NCI-H446 (cell line): ENCODE results near the gene ARID5A.
"Not testable (repeated sequence)": the region's sequence is repeated elsewhere in the genome, so short reads cannot be mapped to it uniquely, and the experiment has no call there.

Experiments used
- DNase-seq, 2 experiments: peaks; one replicate each; lab custom pipeline; 2025; lab: John Stamatoyannopoulos, UW

Gene ARID5A

GRCh38 chr2:96536445-96537065 lies at the start of gene ARID5A:
Gene ARID5A, plus strand, starts transcription at chr2:96536752. Its CDS starts 75 bp downstream, at chr2:96536827.
- peak; percentile 49 to 91 for DNase-seq

GRCh38 chr2:96489261-96489660 lies 47.3 kb upstream of the ARID5A start:
- DNase-seq, result no peak

- no peak for DNase-seq
These were observed 46.9 kb upstream of the ARID5A start for GRCh38 chr2:96489663-96490062.

DNA sequence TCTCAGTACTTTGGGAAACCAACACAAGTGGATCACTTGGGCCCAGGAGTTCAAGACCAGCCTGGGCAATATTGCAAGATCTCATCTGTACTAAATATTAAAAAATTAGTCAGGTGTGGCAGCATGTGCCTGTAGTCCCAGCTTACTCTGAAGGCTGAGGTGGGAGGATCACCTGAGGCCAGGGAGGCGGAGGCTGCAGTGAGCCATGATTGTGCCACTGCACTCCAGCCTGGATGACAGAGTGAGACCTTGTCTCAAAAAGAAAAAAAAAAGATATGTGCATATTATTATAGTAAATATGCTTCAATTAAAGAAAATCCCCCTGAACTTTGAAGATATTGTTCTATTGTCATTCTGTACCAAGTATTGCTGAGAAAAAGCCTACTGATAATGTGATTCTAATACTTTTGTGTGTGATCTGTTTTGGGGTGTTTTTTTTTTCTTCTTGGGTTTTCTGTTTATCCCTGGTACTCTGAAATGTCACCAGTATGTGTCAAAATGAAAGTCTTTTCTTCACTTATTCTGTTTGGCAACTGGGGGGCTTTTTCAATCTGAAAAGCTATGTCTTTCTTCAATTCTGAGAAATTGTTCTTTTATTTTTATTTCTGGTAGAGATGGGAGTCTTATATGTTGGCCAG lies 44.6 kb upstream of the ARID5A start:
- no peak for DNase-seq

DNA sequence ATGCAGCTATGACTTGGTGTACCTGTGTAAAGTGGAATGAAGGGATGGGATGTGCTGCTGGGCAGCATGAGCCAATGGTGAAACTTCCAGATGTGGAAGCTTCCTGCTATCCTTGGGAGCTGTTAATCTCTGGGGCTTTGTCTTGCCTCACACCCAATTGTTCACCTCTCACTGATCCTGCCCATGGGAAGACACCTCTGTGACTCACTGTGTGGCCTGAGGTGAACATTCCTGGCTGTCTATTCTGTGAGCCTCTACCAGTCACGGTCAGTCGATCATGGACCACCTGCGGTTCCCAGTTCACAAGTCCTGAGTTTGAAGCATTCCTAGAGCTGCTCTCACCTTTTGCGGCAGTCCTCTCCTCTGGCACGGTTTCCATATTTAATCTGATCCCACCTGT lies 43.5 kb upstream of the ARID5A start:
- no peak for DNase-seq

DNA sequence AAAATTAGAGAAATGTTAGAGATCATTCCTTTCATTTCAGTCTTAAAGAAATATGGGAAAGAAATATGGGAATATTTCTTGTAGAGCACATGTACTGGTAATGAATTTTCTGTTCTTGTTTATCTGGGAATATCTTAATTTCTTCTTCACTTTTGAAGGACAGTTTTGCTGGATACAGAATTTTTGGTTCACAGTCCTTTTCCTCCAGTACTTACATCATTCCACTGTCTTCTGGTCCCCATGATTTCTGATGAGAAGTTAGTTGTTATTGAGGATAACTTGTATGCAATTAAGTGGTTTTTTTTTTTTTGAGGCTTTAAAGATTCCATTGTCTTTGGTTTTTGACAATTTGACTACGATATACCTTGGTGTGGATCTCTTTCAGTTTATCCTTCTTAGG lies 42.4 kb upstream of the ARID5A start:
- no peak for DNase-seq

DNA sequence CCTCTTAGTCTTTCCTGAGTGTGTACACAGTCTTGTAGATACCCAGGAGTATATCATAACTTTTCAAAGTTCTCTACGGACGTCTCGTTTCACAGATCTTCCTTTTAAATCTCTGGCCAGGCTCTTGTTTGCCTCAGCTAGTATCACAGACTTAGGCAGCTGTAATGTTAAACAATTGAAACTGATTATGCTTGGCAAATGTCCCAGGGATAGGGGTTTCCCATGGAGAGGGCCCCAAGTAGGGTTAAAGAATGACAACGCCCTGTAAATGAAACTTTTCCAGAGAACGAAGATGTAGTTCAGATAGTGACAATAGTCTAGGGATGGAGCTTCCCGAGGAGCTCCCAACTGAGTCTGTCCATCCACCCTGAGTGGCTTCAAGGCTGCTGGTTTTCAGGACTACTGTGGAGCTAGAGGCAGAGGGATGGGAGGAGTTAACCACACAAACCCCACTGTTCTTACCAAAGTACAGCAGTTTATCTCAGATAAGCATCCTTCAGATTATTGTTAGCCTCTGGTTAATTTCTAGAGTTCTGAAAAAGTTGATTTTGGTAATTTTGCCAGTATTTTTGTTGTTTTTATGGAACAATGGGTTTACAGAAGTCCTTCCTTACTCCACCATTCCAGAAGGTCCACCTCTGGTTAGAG lies 40.4 kb upstream of the ARID5A start:
- no peak for DNase-seq

- peak in 1 of 2 experiments; percentile 11 for DNase-seq
These were observed 38.5 kb upstream of the ARID5A start for GRCh38 chr2:96498021-96498431.

- DNase-seq, result not testable (repeated sequence)
These were observed 37.9 kb upstream of the ARID5A start for GRCh38 chr2:96498611-96499010.

DNA sequence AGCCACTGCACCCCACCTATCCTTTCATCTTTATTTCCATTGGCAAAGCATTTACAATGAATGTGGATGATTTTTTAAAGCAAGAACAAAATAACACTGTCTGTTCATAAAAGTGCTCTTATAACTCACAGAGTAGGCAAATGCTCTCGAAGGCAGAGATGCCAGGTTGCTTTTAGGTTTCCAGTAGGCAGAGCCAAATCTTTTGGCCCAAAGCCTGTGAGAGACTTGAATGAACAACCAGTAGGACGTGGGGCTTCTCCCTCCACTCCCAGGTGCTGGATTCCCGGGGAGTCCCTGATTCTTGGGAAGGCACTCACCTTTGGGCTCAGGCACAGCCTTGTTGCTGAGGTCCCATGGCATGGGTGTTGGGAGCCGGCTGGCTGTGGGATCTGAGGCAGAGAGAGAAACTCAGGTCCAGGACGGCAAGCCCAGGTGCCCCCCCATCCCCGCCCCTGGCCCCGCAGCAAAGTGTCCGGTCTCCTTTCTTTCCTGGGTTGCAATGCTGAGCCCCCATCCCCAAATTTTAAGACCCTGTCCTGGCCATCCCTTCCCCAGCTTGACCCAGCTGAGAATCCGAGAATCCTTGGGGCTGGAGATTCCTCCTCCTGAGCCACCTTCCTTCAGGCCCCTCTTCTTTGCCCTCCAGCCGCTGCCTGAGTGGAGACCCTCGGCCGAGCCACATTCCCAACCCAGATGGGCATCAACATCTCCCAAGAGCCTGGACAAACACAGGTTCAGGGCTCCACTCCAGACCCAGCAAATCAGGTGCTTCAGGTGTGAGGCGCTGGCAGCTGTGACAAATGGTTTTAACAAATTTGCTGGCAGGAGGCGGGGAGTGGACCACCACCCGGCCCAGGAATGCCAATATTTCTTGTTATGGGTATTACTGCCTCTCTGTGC lies 37.2 kb upstream of the ARID5A start:
- peak in 1 of 2 experiments; percentile 16 for DNase-seq

DNA sequence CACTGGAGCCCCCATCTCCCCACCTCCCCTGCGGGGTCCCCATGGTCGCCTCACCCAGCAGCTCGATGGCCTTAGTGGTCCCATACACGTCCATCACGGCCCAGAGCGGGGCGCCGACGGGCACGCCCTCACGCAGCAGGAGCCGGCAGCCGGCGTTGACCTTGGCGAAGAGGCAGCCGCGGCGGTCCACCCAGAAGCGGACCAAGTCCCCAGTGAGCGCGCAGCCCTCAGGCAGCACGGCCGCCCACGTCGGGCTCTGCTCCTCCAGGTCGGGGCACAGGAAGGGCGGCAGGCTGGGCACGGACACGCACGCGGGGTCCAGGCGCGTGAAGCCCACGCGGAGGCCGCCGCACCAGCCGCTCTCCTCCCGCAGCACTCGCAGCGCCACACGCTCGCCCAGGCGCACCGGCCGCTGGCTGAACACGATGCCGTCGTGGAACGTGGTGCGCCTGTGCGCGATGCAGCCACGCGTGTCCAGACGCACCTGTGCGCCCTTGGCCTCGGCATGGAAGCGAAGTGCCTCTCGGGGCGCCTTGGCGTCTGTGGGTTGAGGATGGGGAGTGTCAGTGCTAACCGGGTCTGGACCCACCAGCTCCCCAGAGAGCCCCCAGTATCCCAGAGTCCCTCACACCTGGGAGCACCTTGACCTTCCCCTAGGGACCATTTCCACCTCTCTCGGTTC lies 36.0 kb upstream of the ARID5A start:
- no peak for DNase-seq

- no peak for DNase-seq
These were observed 35.1 kb upstream of the ARID5A start for GRCh38 chr2:96501471-96501874.

- DNase-seq, result no peak
These were observed 34.4 kb upstream of the ARID5A start for GRCh38 chr2:96501886-96502810.

DNA sequence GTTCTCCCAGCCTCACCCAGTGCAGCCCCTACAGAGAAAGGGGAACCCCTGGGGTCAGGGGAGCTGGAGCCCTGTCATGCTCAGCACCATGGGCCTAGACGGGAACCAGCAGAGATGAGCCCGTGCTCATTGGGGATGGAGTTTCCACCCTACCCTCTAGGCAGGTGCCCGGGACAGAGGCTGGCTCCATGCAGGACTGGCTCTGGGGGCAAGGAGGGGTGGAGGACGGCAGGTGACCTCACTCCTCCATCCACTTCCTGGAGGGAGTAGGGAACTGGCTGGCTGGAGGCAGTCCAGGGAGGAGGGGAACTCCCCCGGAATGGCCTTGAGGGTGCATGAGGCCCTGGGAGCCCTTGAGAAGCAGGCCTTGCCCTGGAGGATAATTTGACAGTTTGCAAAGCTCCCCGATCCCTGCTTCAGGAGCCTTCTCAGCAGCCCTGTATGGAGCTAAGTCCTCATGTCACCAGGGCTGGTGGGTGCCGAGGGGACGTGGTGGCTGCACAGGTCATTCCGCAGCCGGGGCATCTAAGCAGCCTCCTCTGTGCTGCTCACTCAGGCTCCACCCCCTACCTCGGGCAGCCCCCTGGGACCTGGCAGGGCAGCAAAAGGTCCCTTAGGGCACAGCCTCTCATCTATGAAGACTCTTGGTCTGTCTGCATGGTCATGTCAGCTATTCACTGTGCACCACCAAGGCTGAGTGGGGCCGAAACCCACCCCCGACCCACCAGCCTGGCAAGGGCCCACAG lies 33.5 kb upstream of the ARID5A start:
- DNase-seq, result no peak

DNA sequence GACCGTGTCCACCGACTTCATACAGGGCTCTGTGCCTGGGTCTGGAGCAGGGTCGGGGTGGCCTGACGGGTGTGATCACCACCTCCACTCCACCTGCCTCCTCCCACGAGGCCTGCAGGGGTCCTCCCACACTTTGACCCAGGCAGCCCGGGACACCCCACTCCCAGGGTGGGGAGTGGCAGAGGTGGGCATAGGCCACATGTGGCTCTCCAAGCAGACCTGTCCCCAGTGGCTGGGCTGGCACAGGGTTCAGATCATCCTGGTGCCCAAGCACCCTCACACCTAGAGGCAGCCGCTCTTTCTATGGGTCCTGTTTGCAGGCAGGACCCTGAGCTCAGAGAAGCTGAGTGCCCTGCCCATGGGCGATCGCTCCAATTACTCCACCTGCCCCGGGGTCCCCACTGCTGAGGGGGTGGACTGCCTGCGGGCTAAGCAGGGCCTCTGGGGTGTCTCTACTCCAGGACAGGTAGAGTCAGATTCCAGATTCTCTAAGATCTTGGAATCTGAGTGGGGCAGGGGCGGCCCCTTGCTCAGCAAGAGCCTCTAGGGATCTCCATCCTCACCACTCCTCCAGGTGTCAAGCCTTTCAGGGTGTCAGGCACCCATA lies 32.8 kb upstream of the ARID5A start:
- DNase-seq, result no peak

DNA sequence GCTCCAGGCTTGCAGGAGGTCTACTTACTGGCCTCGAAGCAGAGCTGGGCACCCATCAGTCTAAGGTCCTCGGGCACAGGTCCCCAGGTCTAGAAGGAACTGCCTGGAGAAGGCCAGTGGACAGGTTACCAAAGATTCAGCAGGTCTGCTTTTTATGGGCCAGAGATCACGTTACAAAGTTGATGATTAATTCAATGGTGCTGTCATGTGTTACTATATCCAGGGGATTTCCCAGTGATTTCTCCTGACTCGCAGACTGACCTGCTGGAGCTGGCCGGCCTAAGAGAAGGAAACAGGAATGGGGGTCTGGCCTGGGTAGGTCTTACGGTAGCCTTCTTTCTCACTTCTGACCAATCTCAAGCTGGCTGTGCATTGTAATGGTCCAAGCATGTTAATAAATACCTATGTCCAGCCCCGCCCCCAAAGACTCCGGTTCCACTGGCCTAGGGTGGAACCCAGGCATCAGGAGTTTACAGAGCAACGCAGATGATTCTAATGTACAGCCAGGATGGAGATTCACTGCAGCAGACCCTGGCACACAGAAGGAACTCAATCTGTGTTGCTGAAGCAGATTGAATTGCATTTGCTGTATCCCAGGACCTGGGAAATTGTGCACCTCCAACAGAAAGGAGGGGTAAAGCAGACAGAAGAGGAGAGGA lies 31.2 kb upstream of the ARID5A start, which contains the start of gene NEURL3:
Gene NEURL3 (minus strand): TSS at position 127 of the 659 bp plus-strand sequence. CDS start 71 bp downstream, at position 56.
- no peak for DNase-seq

DNA sequence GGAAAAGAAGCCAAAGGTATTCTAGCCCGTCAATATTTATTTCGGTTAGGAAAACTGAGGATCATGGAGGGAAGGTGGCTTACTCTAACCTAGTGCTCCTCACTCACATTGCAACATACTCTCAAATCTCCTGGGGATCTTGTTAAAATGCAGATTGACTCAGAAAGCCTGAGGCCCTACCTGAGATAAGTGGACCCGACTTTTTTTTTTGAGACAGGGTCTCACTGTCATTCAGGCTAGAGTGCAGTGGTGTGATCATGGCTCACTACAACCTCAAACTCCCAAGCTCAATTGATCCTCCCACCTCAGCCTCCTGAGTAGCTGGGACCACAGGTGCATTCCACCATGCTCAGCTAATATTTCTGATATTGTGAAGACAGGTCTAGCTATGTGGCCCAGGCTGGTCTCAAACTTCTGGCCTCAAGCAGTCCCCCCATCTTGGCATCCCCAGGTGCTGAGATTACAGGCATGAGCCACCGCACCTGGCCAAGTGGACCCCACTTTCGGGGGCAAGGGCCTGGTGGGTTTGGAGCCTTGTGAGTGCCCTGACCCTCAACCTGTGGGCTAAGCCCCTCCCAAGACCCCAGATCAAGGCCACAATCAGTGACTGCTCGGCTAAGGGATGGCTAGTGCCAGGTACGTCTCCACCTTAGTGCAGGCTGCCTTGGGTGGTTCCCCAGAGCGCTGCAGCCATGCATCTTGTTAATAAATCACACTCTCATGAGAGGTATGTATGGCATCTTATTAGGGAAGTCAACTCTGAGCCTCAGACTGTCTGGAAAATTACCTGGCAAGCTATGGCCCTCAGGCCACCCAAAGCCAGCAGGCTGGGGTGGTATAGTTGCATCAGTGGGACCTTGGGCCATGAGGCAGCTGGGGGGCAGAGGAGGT lies 30.3 kb upstream of the ARID5A start:
- DNase-seq, result no peak

- DNase-seq, result no peak
These were observed 29.7 kb upstream of the ARID5A start for GRCh38 chr2:96506907-96507240.
